22Rv1 (cell line): Measurements from ENCODE around the gene KIF26A.

ENCODE experiments used
- ZFX ChIP-seq: fragments of 450-650 bp; IDR thresholded peaks from 2 replicates; pipeline ENCODE4 v1.6.1; 2017; ENCODE audit warnings: antibody characterized with exemption, borderline replicate concordance
- TF ChIP-seq, protein P1 (sequence below): fragments of 450-650 bp; IDR thresholded peaks from 2 replicates; pipeline ENCODE4 v1.5.1; 2017; ENCODE audit warnings: mild to moderate bottlenecking

DNA sequence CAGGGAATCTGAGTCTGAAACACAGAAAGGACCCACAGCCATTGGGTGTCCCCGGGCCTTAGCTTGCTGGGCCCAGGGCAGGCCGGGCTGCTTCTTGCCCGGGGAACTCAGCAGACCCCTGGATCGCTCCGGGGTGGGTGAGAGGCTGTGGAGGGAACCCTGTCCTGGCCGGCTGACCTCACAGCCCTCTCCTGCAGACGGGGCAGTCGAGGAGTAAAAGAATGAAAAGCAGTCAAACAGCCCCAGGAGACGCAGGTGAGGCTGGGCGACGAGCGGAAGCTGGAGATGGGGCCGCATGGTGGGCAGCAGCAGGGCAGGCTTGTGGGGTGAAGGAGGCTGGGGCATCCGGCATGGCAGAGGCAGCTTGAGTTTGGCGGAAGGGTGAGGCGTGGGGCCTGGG, 57.0 kb downstream of the KIF26A start:
- TF ChIP-seq, protein P1, sequence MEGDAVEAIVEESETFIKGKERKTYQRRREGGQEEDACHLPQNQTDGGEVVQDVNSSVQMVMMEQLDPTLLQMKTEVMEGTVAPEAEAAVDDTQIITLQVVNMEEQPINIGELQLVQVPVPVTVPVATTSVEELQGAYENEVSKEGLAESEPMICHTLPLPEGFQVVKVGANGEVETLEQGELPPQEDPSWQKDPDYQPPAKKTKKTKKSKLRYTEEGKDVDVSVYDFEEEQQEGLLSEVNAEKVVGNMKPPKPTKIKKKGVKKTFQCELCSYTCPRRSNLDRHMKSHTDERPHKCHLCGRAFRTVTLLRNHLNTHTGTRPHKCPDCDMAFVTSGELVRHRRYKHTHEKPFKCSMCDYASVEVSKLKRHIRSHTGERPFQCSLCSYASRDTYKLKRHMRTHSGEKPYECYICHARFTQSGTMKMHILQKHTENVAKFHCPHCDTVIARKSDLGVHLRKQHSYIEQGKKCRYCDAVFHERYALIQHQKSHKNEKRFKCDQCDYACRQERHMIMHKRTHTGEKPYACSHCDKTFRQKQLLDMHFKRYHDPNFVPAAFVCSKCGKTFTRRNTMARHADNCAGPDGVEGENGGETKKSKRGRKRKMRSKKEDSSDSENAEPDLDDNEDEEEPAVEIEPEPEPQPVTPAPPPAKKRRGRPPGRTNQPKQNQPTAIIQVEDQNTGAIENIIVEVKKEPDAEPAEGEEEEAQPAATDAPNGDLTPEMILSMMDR, result no peak
- TF ChIP-seq ZFX, result no peak
